Measurements from ENCODE around the gene SCFD1. TPM values are rescaled to one million over a fixed set of nuclear protein-coding genes. Genes with fewer than 3 reads are reported as not detected.

SCFD1 gene
- total RNA-seq, 1 donor from 2014 or later: 77.3 TPM

GRCh38 chr14:30691751-30692398 is 69.8 kb downstream of the SCFD1 start:
- peaks cover 4% of the 10 kb centered on the region for H3K36me3 Mint-ChIP-seq (ENCODE audit: low read depth)
- H3K27ac Mint-ChIP-seq: no peak overlapping the region
- intact Hi-C loops (cut with micrococcal nuclease): loop anchor here (5.0 kb wide), 1 partner anchor 35 kb away; no protein-coding TSS in a partner anchor
- no peaks in the 10 kb centered on the region for H3K27me3 Mint-ChIP-seq (ENCODE audit: insufficient read depth)
- no peak for DNase-seq (ENCODE audit: low spot score)
- H3K4me1 Mint-ChIP-seq (ENCODE audit: low read depth): no peaks in the 10 kb centered on the region
- no peaks in the 10 kb centered on the region for H3K9me3 Mint-ChIP-seq
- no peak overlapping the region for H3K4me3 Mint-ChIP-seq

DNA sequence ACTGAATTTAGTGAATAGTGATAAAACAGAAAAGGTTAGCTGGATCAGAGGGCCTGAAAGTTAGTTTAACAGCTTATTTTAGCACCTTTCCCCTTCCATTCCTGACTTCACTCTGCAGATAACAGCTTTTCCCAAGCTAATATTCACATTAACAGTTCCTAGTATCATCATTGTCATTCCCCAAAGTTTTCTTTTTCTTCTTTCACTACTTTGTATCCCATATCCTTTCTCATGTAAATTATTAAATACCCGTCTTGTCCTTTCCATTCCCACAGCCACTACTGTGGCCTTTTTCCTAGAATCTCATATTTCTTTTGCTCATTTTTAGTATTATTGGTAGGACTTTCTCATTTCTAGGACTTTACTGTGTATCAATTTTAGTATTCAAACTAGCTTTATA is 70.5 kb downstream of the SCFD1 start:
- Mint-ChIP-seq H3K4me1 (ENCODE audit: low read depth) (no peaks in the 10 kb centered on the region), H3K4me3 (no peak overlapping the region), H3K27ac (no peak overlapping the region), H3K9me3 (no peaks in the 10 kb centered on the region), H3K36me3 (ENCODE audit: low read depth) (peaks cover 4% of the 10 kb centered on the region), H3K27me3 (ENCODE audit: insufficient read depth) (no peaks in the 10 kb centered on the region)
- intact Hi-C loops (cut with micrococcal nuclease): loop anchor here (5.0 kb wide), 1 partner anchor 35 kb away; no protein-coding TSS in a partner anchor
- no peak for DNase-seq (ENCODE audit: low spot score)

GRCh38 chr14:30698463-30698862 is 76.3 kb downstream of the SCFD1 start:
- Mint-ChIP-seq H3K36me3 (ENCODE audit: low read depth) (peaks cover 14% of the 10 kb centered on the region), H3K27ac (no peak overlapping the region), H3K27me3 (ENCODE audit: insufficient read depth) (no peaks in the 10 kb centered on the region), H3K4me3 (no peak overlapping the region), H3K4me1 (ENCODE audit: low read depth) (no peaks in the 10 kb centered on the region), H3K9me3 (no peaks in the 10 kb centered on the region)
- no peak for DNase-seq (ENCODE audit: low spot score)
- intact Hi-C loops (cut with micrococcal nuclease): no loop called here

DNA sequence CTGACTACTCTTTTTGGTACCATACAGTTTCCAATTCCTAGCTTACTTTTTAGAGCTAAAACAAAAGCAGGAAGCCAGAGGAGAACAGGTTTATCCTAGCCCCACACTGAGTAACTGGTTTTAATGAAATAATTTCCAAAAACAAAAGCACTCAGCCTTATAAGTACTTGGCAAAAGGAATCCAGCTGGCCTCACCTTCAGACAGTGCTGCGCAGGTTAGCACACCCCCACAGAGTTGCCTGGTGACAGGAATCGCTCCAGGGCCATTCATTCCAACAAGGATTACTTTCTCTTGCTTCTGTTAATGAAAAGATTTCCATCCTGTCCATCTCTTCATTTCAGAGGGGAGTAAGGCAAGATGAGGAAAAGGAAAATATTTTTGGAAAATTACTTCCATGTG is 84.6 kb downstream of the SCFD1 start:
- DNase-seq (ENCODE audit: low spot score): no peak
- no peaks in the 10 kb centered on the region for H3K9me3 Mint-ChIP-seq
- no peaks in the 10 kb centered on the region for H3K4me1 Mint-ChIP-seq (ENCODE audit: low read depth)
- no peak overlapping the region for H3K27ac Mint-ChIP-seq
- no peak overlapping the region for H3K4me3 Mint-ChIP-seq
- peaks cover 17% of the 10 kb centered on the region for H3K36me3 Mint-ChIP-seq (ENCODE audit: low read depth)
- intact Hi-C loops (cut with micrococcal nuclease): no loop called here
- no peaks in the 10 kb centered on the region for H3K27me3 Mint-ChIP-seq (ENCODE audit: insufficient read depth)

- Mint-ChIP-seq H3K4me3 (no peak overlapping the region), H3K4me1 (ENCODE audit: low read depth) (no peaks in the 10 kb centered on the region), H3K27ac (no peak overlapping the region), H3K9me3 (no peaks in the 10 kb centered on the region), H3K27me3 (ENCODE audit: insufficient read depth) (no peaks in the 10 kb centered on the region), H3K36me3 (ENCODE audit: low read depth) (peaks cover 17% of the 10 kb centered on the region)
- intact Hi-C loops (cut with micrococcal nuclease): no loop called here
- DNase-seq (ENCODE audit: low spot score): no peak
Measured at GRCh38 chr14:30708157-30708556, 86.0 kb downstream of the SCFD1 start.

DNA sequence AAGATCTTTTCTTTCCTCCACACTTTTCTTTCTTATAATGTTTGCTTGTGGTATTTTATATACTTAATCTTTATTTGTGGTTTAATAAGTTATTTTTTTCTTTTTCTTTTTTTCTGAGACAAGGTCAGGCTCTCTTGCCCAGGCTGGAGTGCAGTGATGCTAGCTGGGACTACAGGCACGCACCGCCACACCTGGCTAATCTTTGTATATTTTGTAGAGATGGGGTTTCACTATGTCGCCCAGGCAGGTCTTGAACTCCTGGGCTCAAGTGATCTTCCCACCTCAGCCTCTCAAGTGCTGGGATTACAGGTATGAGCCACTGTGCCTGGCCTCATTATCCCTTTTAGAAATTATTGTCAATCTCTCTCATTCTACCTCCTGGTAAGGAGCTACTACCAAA is 87.1 kb downstream of the SCFD1 start:
- no peak for DNase-seq (ENCODE audit: low spot score)
- Mint-ChIP-seq H3K27me3 (ENCODE audit: insufficient read depth) (no peaks in the 10 kb centered on the region), H3K4me3 (no peak overlapping the region), H3K36me3 (ENCODE audit: low read depth) (peaks cover 17% of the 10 kb centered on the region), H3K4me1 (ENCODE audit: low read depth) (no peaks in the 10 kb centered on the region), H3K27ac (no peak overlapping the region), H3K9me3 (no peaks in the 10 kb centered on the region)
- intact Hi-C loops (cut with micrococcal nuclease): no loop called here

DNA sequence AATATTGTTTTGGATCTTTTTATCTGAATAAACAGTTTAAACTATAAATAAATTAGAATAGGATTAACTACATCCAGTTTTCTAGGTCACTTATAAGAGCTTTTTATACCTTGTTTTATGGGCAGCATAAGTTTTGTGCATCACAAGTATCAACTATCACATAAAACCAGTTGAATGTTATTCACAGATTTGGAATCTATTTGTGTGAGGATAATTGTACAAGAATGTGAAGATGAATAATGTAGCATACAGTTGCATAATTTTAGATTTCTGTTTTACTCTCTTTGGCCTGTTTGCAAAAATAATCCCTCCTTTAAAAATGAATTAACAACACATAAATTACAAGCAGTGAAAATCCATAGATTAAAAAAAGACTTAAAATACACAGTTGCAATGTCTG is 88.8 kb downstream of the SCFD1 start:
- Mint-ChIP-seq H3K4me1 (ENCODE audit: low read depth) (no peaks in the 10 kb centered on the region), H3K4me3 (no peak overlapping the region), H3K27me3 (ENCODE audit: insufficient read depth) (no peaks in the 10 kb centered on the region), H3K27ac (no peak overlapping the region), H3K36me3 (ENCODE audit: low read depth) (peaks cover 12% of the 10 kb centered on the region), H3K9me3 (no peaks in the 10 kb centered on the region)
- intact Hi-C loops (cut with micrococcal nuclease): no loop called here
- DNase-seq (ENCODE audit: low spot score): no peak

DNA sequence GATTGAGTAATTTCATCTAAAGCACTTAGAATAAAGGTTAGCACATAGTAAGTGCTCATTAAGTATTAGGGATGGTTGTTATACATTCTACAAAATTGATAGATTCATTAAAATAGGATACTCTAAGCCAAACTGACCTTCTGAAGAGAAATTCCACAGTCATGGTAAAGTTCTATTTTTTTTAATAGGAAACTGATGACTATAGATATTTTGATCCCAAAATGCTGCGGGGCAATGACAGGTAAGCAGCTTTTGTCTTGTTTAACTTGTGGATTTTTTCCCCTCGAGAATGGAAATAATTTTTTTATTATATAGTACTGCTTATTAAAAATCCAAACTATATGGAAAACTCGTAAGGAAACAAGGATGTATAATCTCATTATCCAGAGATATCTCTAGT is 97.0 kb downstream of the SCFD1 start:
- H3K27ac Mint-ChIP-seq: no peak overlapping the region
- H3K4me1 Mint-ChIP-seq (ENCODE audit: low read depth): no peaks in the 10 kb centered on the region

DNA sequence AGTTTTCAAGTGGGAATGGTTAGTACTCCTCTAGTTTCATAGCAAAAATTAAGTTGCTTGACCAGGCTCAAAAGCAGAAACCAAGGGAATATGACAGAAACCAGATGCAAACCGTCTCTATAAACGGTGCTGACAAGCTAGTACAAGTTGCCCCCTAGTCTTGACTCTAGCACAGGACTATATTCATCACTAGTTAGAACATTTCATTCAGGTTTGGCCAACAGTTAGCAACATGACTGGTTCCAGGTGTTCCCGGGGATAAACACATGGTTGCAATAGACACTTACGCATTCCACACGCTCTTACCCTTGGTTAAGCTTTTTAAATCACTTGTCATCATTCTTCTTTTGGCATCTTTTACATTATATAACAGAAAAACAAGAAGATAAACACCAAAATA is 103.6 kb downstream of the SCFD1 start:
- H3K27me3 Mint-ChIP-seq (ENCODE audit: insufficient read depth): no peaks in the 10 kb centered on the region
- no peak overlapping the region for H3K4me3 Mint-ChIP-seq
- intact Hi-C loops (cut with micrococcal nuclease): no loop called here
- peaks cover 51% of the 10 kb centered on the region for H3K36me3 Mint-ChIP-seq (ENCODE audit: low read depth)
- no peak overlapping the region for H3K27ac Mint-ChIP-seq
- no peak for DNase-seq (ENCODE audit: low spot score)
- H3K9me3 Mint-ChIP-seq: peaks cover 4% of the 10 kb centered on the region
- peaks cover 8% of the 10 kb centered on the region for H3K4me1 Mint-ChIP-seq (ENCODE audit: low read depth)

More for the DNA sequence above, 97.0 kb downstream of the SCFD1 start:
- H3K9me3 Mint-ChIP-seq: no peaks in the 10 kb centered on the region
- peaks cover 23% of the 10 kb centered on the region for H3K36me3 Mint-ChIP-seq (ENCODE audit: low read depth)
- intact Hi-C loops (cut with micrococcal nuclease): no loop called here
- DNase-seq (ENCODE audit: low spot score): no peak
- no peaks in the 10 kb centered on the region for H3K27me3 Mint-ChIP-seq (ENCODE audit: insufficient read depth)
- H3K4me3 Mint-ChIP-seq: no peak overlapping the region

- intact Hi-C loops (cut with micrococcal nuclease): no loop called here
- peaks cover 4% of the 10 kb centered on the region for H3K9me3 Mint-ChIP-seq
- DNase-seq (ENCODE audit: low spot score): no peak
- H3K27me3 Mint-ChIP-seq (ENCODE audit: insufficient read depth): no peaks in the 10 kb centered on the region
- no peak overlapping the region for H3K4me3 Mint-ChIP-seq
- H3K27ac Mint-ChIP-seq: no peak overlapping the region
- H3K36me3 Mint-ChIP-seq (ENCODE audit: low read depth): peaks cover 45% of the 10 kb centered on the region
- peaks cover 8% of the 10 kb centered on the region for H3K4me1 Mint-ChIP-seq (ENCODE audit: low read depth)
Measured at GRCh38 chr14:30728471-30728870, 106.4 kb downstream of the SCFD1 start.

DNA sequence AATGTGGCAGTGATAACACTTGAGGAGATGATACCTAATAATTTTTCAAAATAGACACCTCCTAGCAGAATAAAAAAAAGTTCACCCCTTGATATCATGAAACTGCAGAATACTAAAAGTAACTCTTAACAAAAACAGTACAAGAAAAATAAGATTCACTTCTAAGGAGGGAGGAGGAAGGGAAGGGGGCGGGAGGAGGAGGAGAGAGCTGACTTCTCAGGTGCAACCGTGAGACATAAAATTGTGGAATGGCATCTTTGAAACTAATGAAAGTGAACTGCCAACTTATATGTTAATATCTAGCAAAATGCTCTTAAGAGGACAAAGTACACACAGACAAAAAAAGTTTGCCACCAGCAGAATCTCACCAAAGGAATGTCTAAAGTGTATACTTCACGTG is 115.8 kb downstream of the SCFD1 start:
- Mint-ChIP-seq H3K4me1 (ENCODE audit: low read depth) (no peaks in the 10 kb centered on the region), H3K9me3 (no peaks in the 10 kb centered on the region), H3K36me3 (ENCODE audit: low read depth) (peaks cover 18% of the 10 kb centered on the region), H3K27ac (no peak overlapping the region), H3K4me3 (no peak overlapping the region), H3K27me3 (ENCODE audit: insufficient read depth) (peaks cover 3% of the 10 kb centered on the region)
- intact Hi-C loops (cut with micrococcal nuclease): no loop called here
- no peak for DNase-seq (ENCODE audit: low spot score)

DNA sequence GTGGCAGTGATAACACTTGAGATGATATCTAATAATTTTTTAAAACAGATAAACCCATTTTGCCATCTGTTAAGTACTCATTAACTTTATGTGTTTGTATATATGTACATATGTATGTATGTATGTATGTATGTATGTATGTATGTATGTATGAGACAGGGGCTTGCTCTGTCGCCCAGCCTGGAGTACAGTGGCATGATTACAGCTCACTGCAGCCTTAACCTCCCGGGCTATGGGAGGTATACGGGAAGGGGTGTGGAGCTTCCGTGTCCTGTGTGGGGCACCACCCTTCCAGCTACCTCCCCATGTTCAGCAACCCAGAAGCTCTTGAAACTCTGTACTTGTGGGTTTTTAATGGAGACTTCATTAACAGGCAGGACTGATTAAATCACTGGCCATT is 116.9 kb downstream of the SCFD1 start:
- Mint-ChIP-seq H3K27ac (no peak overlapping the region), H3K4me1 (ENCODE audit: low read depth) (no peaks in the 10 kb centered on the region), H3K9me3 (no peaks in the 10 kb centered on the region), H3K4me3 (no peak overlapping the region), H3K36me3 (ENCODE audit: low read depth) (peaks cover 14% of the 10 kb centered on the region), H3K27me3 (ENCODE audit: insufficient read depth) (peaks cover 3% of the 10 kb centered on the region)
- intact Hi-C loops (cut with micrococcal nuclease): no loop called here
- DNase-seq (ENCODE audit: low spot score): no peak

DNA sequence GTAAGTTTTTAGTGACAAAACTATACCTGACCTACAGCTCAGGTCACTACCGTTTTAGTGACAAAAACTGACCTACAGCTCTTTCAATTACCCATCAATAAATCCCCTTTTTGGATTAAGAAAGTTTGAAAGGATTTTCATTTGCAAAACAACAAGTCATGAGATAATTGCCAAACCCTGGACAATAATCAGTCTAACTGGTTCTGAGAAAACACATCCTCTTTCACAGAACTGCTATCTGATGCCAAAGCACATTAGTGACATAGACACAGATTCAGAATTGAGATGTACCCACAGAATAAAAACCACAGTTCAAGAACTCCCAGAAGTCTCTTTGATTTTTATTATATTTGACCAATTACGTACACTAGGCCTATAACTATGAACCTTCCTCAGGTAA is 126.2 kb downstream of the SCFD1 start:
- intact Hi-C loops (cut with micrococcal nuclease): no loop called here
- no peak overlapping the region for H3K4me3 Mint-ChIP-seq

More for the DNA sequence above, 126.2 kb downstream of the SCFD1 start:
- no peaks in the 10 kb centered on the region for H3K36me3 Mint-ChIP-seq (ENCODE audit: low read depth)
- no peaks in the 10 kb centered on the region for H3K9me3 Mint-ChIP-seq
- DNase-seq (ENCODE audit: low spot score): no peak
- H3K4me1 Mint-ChIP-seq (ENCODE audit: low read depth): no peaks in the 10 kb centered on the region
- no peak overlapping the region for H3K27ac Mint-ChIP-seq
- H3K27me3 Mint-ChIP-seq (ENCODE audit: insufficient read depth): no peaks in the 10 kb centered on the region
